ENCODE measurements around the gene AGAP1.

- TF ChIP-seq, protein P1, sequence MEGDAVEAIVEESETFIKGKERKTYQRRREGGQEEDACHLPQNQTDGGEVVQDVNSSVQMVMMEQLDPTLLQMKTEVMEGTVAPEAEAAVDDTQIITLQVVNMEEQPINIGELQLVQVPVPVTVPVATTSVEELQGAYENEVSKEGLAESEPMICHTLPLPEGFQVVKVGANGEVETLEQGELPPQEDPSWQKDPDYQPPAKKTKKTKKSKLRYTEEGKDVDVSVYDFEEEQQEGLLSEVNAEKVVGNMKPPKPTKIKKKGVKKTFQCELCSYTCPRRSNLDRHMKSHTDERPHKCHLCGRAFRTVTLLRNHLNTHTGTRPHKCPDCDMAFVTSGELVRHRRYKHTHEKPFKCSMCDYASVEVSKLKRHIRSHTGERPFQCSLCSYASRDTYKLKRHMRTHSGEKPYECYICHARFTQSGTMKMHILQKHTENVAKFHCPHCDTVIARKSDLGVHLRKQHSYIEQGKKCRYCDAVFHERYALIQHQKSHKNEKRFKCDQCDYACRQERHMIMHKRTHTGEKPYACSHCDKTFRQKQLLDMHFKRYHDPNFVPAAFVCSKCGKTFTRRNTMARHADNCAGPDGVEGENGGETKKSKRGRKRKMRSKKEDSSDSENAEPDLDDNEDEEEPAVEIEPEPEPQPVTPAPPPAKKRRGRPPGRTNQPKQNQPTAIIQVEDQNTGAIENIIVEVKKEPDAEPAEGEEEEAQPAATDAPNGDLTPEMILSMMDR (IDR thresholded peaks at IDR 0.05; ENCODE audit: extremely low read depth in 1 of 2, insufficient read depth in 1 of 2, low read depth in 1 of 2, low read length in 2 of 2) = no peak
- no peak for TF ChIP-seq POLR2AphosphoS5 (IDR thresholded peaks at IDR 0.05; ENCODE audit: insufficient read depth, low read depth, low read length)
- TF ChIP-seq EZH2 (IDR thresholded peaks at IDR 0.05; ENCODE audit: borderline replicate concordance, low read depth, low read length, severe bottlenecking) = no peak
- TF ChIP-seq FOS (IDR thresholded peaks at IDR 0.05; ENCODE audit: borderline replicate concordance, insufficient read depth, low read length) = no peak
- no peak for TF ChIP-seq POLR2A (IDR thresholded peaks at IDR 0.05; ENCODE audit: low read depth, low read length)
- TF ChIP-seq MYC (IDR thresholded peaks at IDR 0.05; ENCODE audit: low read depth, low read length) = no peak
- TF ChIP-seq JUN (IDR thresholded peaks at IDR 0.05; ENCODE audit: borderline replicate concordance, insufficient read depth, insufficient read length, low read depth) = no peak
- TF ChIP-seq GATA2 (IDR thresholded peaks at IDR 0.05; ENCODE audit: insufficient read depth, insufficient read length, low read depth, low read length) = no peak
- TF ChIP-seq MAX (IDR thresholded peaks at IDR 0.05; ENCODE audit: insufficient read depth, insufficient read length) = no peak
These were observed 567.7 kb downstream of the AGAP1 start for GRCh38 chr2:236061497-236061896.

All from endothelial cell of umbilical vein (primary cell).